GM19043 (cell line): Measurements from ENCODE around the gene STRIP2.
"Not testable (repeated sequence)": the region's sequence is repeated elsewhere in the genome, so short reads cannot be mapped to it uniquely, and the experiment has no call there.

ENCODE experiments used
- ATAC-seq: cut with Tn5 transposase; IDR thresholded peaks from one replicate; pipeline ENCODE4 v1.9.1; 2021; ENCODE audit warnings: low read depth; ENCODE audit not compliant: unreplicated experiment

The STRIP2 gene

GRCh38 chr7:129450295-129450694, 16.1 kb downstream of the STRIP2 start:
- ATAC-seq: no peak

- no peak for ATAC-seq
Observed at GRCh38 chr7:129452589-129453231, 18.5 kb downstream of the STRIP2 start.

GRCh38 chr7:129453510-129454248, 19.4 kb downstream of the STRIP2 start:
- no peak for ATAC-seq

- ATAC-seq: no peak
Observed at GRCh38 chr7:129454249-129454551, 20.0 kb downstream of the STRIP2 start.

- ATAC-seq: no peak
Observed at GRCh38 chr7:129456421-129456820, 22.2 kb downstream of the STRIP2 start.

- ATAC-seq: no peak
Observed at GRCh38 chr7:129457101-129457500, 22.9 kb downstream of the STRIP2 start.

- ATAC-seq: no peak
Observed at GRCh38 chr7:129458171-129458570, 23.9 kb downstream of the STRIP2 start.

GRCh38 chr7:129461809-129462208, 27.6 kb downstream of the STRIP2 start:
- ATAC-seq: no peak

- ATAC-seq: no peak
Observed at GRCh38 chr7:129462420-129462819, 28.2 kb downstream of the STRIP2 start.

- no peak for ATAC-seq
Observed at GRCh38 chr7:129464194-129464593, 30.0 kb downstream of the STRIP2 start.

- ATAC-seq: no peak
Observed at GRCh38 chr7:129465080-129465479, 30.8 kb downstream of the STRIP2 start.

GRCh38 chr7:129466796-129467195, 32.6 kb downstream of the STRIP2 start:
- no peak for ATAC-seq

GRCh38 chr7:129468087-129468486, 33.9 kb downstream of the STRIP2 start:
- no peak for ATAC-seq

- no peak for ATAC-seq
Observed at GRCh38 chr7:129468547-129468946, 34.3 kb downstream of the STRIP2 start.

- ATAC-seq: no peak
Observed at GRCh38 chr7:129469930-129470329, 35.7 kb downstream of the STRIP2 start.

- ATAC-seq: no peak
Observed at GRCh38 chr7:129470411-129470810, 36.2 kb downstream of the STRIP2 start.

GRCh38 chr7:129471402-129471827, 37.2 kb downstream of the STRIP2 start:
- no peak for ATAC-seq

- ATAC-seq: not testable (repeated sequence)
Observed at GRCh38 chr7:129475931-129476330, 41.7 kb downstream of the STRIP2 start.

GRCh38 chr7:129476398-129476797, 42.2 kb downstream of the STRIP2 start:
- not testable (repeated sequence) for ATAC-seq

GRCh38 chr7:129479831-129480230, 45.6 kb downstream of the STRIP2 start:
- no peak for ATAC-seq

- ATAC-seq: no peak
Observed at GRCh38 chr7:129480674-129481363, 46.6 kb downstream of the STRIP2 start.

- not testable (repeated sequence) for ATAC-seq
Observed at GRCh38 chr7:129481376-129481775, 47.1 kb downstream of the STRIP2 start.
